HEK293 (cell line): ENCODE measurements around the gene PRLR.

Source experiments
- ATF2 ChIP-seq: fragments of 450-650 bp; formaldehyde crosslinking; IDR thresholded peaks from 2 replicates; pipeline ENCODE4 v1.5.1; 2016; ENCODE audit warnings: missing biosample characterization, missing genetic modification characterization, low read depth
- CTCF ChIP-seq: fragments of 450-650 bp; formaldehyde crosslinking; IDR thresholded peaks from 2 replicates; pipeline ENCODE4 v1.5.1; 2016; ENCODE audit warnings: missing biosample characterization, missing genetic modification characterization
- MYNN ChIP-seq: fragments of 450-650 bp; formaldehyde crosslinking; IDR thresholded peaks from 2 replicates; pipeline ENCODE4 v1.5.1; 2016; ENCODE audit warnings: missing biosample characterization, missing genetic modification characterization, borderline replicate concordance
- TRIM28 ChIP-seq: IDR thresholded peaks from 2 replicates; pipeline ENCODE4 v1.6.1; 2011; ENCODE audit warnings: low read length, control low read depth, borderline replicate concordance

- no peak for TF ChIP-seq ATF2 (tag by site-specific recombination)
- no peak for TF ChIP-seq MYNN (tag by site-specific recombination)
- no peak for TF ChIP-seq TRIM28
- TF ChIP-seq CTCF (tag by site-specific recombination) = no peak
Measured at GRCh38 chr5:35194635-35195471, 35.4 kb downstream of the PRLR start.
